GM19099 (cell line): ENCODE data around the gene TDP2.

Experiments used
- POLR2A ChIP-seq: IDR thresholded peaks from 3 replicates; pipeline ENCODE4 v1.6.1; 2011; ENCODE audit warnings: low read depth; ENCODE audit not compliant: insufficient read length; ENCODE audit errors: extremely low read depth

Gene TDP2

GRCh38 chr6:24619661-24620060 is 47.0 kb downstream of the TDP2 start:
- no peak for TF ChIP-seq POLR2A

GRCh38 chr6:24614648-24615047 is 52.1 kb downstream of the TDP2 start:
- TF ChIP-seq POLR2A: no peak

- no peak for TF ChIP-seq POLR2A
Observed at GRCh38 chr6:24614043-24614420, 52.7 kb downstream of the TDP2 start.

GRCh38 chr6:24613361-24614042 is 53.2 kb downstream of the TDP2 start:
- no peak for TF ChIP-seq POLR2A

- TF ChIP-seq POLR2A: no peak
Observed at GRCh38 chr6:24610672-24611071, 56.0 kb downstream of the TDP2 start.

- no peak for TF ChIP-seq POLR2A
Observed at GRCh38 chr6:24607310-24608105, 59.2 kb downstream of the TDP2 start.

- TF ChIP-seq POLR2A: no peak
Observed at GRCh38 chr6:24606200-24606930, 60.3 kb downstream of the TDP2 start.

- TF ChIP-seq POLR2A: no peak
Observed at GRCh38 chr6:24603241-24603640, 63.5 kb downstream of the TDP2 start.

- TF ChIP-seq POLR2A: no peak
Observed at GRCh38 chr6:24600903-24601302, 65.8 kb downstream of the TDP2 start.
